Hematopoietic multipotent progenitor cell treated with erythropoietin and hydrocortisone succinate and interleukin-3 and kit ligand, for 17 days (in vitro differentiated cells): ENCODE measurements around the gene FRMD5.
"Not testable (repeated sequence)": the region's sequence is repeated elsewhere in the genome, so short reads cannot be mapped to it uniquely, and the experiment has no call there.

ENCODE experiments used
- DNase-seq: peaks from one replicate; pipeline ENCODE4 v3.0.0-alpha.2; 2015; ENCODE audit warnings: low spot score

FRMD5 gene

GRCh38 chr15:43887901-43888300, 307.2 kb downstream of the FRMD5 start:
- DNase-seq = no peak

GRCh38 chr15:43886558-43886957, 308.5 kb downstream of the FRMD5 start:
- DNase-seq = no peak

- DNase-seq = no peak
These were observed 311.5 kb downstream of the FRMD5 start for GRCh38 chr15:43883571-43883970.

GRCh38 chr15:43881944-43882343, 313.1 kb downstream of the FRMD5 start:
- DNase-seq = no peak

- DNase-seq = no peak
These were observed 313.8 kb downstream of the FRMD5 start for GRCh38 chr15:43881245-43881644.

- DNase-seq = no peak
These were observed 314.5 kb downstream of the FRMD5 start for GRCh38 chr15:43880406-43881194.

- DNase-seq = no peak
These were observed 315.4 kb downstream of the FRMD5 start for GRCh38 chr15:43879386-43880355.

GRCh38 chr15:43878446-43878845, 316.6 kb downstream of the FRMD5 start:
- DNase-seq = no peak

GRCh38 chr15:43877371-43877770, 317.7 kb downstream of the FRMD5 start:
- no peak for DNase-seq

- DNase-seq = no peak
These were observed 318.2 kb downstream of the FRMD5 start for GRCh38 chr15:43876872-43877271.

GRCh38 chr15:43873651-43874050, 321.4 kb downstream of the FRMD5 start:
- no peak for DNase-seq

- DNase-seq = peak; percentile 22
These were observed 322.6 kb downstream of the FRMD5 start for GRCh38 chr15:43872416-43873020.

- no peak for DNase-seq
These were observed 323.2 kb downstream of the FRMD5 start for GRCh38 chr15:43871835-43872234.

- DNase-seq = no peak
These were observed 326.7 kb downstream of the FRMD5 start for GRCh38 chr15:43868406-43868805.

GRCh38 chr15:43867096-43867495, 328.0 kb downstream of the FRMD5 start:
- no peak for DNase-seq

GRCh38 chr15:43866636-43867035, 328.4 kb downstream of the FRMD5 start:
- DNase-seq = not testable (repeated sequence)

- no peak for DNase-seq
These were observed 335.5 kb downstream of the FRMD5 start for GRCh38 chr15:43859546-43859945.

- DNase-seq = no peak
These were observed 340.3 kb downstream of the FRMD5 start for GRCh38 chr15:43854801-43855200.

- no peak for DNase-seq
These were observed 342.5 kb downstream of the FRMD5 start for GRCh38 chr15:43852607-43853006.

GRCh38 chr15:43851251-43851650, 343.8 kb downstream of the FRMD5 start:
- DNase-seq = no peak

GRCh38 chr15:43845421-43845820, 349.6 kb downstream of the FRMD5 start:
- no peak for DNase-seq

- not testable (repeated sequence) for DNase-seq
These were observed 362.6 kb downstream of the FRMD5 start for GRCh38 chr15:43832485-43832884.
